ENCODE results near the gene SARS1.

The SARS1 gene

GRCh38 chr1:109251277-109252166, 37.8 kb downstream of the SARS1 start:
- Histone ChIP-seq H3K27me3 (ENCODE audit: low read length) (no peaks in the 10 kb centered on the region), H3K9ac (ENCODE audit: low read length) (no peak overlapping the region), H3K36me3 (ENCODE audit: low read length) (no peaks in the 10 kb centered on the region), H3K27ac (ENCODE audit: low read depth, low read length) (no peak overlapping the region), H3K9me3 (ENCODE audit: insufficient read depth, low read length) (no peaks in the 10 kb centered on the region), H3F3A (ENCODE audit: insufficient read depth) (no peaks in the 10 kb centered on the region), H3K79me2 (ENCODE audit: insufficient read depth, low read length) (no peaks in the 10 kb centered on the region), H3K9me2 (replicated peaks; ENCODE audit: insufficient read depth, low read length) (no peaks in the 10 kb centered on the region), H3K4me3 (ENCODE audit: insufficient read depth, low read length, poor library complexity, severe bottlenecking) (no peak overlapping the region), H3K4me2 (ENCODE audit: low read depth, low read length, poor library complexity, severe bottlenecking) (no peak overlapping the region), H4K20me1 (ENCODE audit: low read depth, low read length) (no peaks in the 10 kb centered on the region), H2AFZ (ENCODE audit: low read depth, low read length, severe bottlenecking) (no peak overlapping the region)
- TF ChIP-seq CTCF (IDR thresholded peaks at IDR 0.05; ENCODE audit: insufficient read depth, low read length, poor library complexity, severe bottlenecking) (no peak), EZH2phosphoT487 (conservative IDR thresholded peaks at IDR 0.05; ENCODE audit: low read length) (no peak)

- no peaks in the 10 kb centered on the region for H3K9me2 ChIP-seq (replicated peaks; ENCODE audit: insufficient read depth, low read length)
- H3K9ac ChIP-seq (ENCODE audit: low read length) = no peak overlapping the region
- H4K20me1 ChIP-seq (ENCODE audit: low read depth, low read length) = no peaks in the 10 kb centered on the region
- no peaks in the 10 kb centered on the region for H3K36me3 ChIP-seq (ENCODE audit: low read length)
- no peaks in the 10 kb centered on the region for H3K27me3 ChIP-seq (ENCODE audit: low read length)
- no peak overlapping the region for H2AFZ ChIP-seq (ENCODE audit: low read depth, low read length, severe bottlenecking)
- no peaks in the 10 kb centered on the region for H3K79me2 ChIP-seq (ENCODE audit: insufficient read depth, low read length)
- H3K9me3 ChIP-seq (ENCODE audit: insufficient read depth, low read length) = no peaks in the 10 kb centered on the region
- H3K4me3 ChIP-seq (ENCODE audit: insufficient read depth, low read length, poor library complexity, severe bottlenecking) = no peak overlapping the region
- no peak overlapping the region for H3K4me2 ChIP-seq (ENCODE audit: low read depth, low read length, poor library complexity, severe bottlenecking)
- H3F3A ChIP-seq (ENCODE audit: insufficient read depth) = no peaks in the 10 kb centered on the region
- no peak for TF ChIP-seq CTCF (IDR thresholded peaks at IDR 0.05; ENCODE audit: insufficient read depth, low read length, poor library complexity, severe bottlenecking)
- TF ChIP-seq EZH2phosphoT487 (conservative IDR thresholded peaks at IDR 0.05; ENCODE audit: low read length) = no peak
- H3K27ac ChIP-seq (ENCODE audit: low read depth, low read length) = no peak overlapping the region
These were observed 38.6 kb downstream of the SARS1 start for GRCh38 chr1:109252167-109252892.

GRCh38 chr1:109252893-109253802, 39.4 kb downstream of the SARS1 start:
- Histone ChIP-seq H3K4me3 (ENCODE audit: insufficient read depth, low read length, poor library complexity, severe bottlenecking) (no peak overlapping the region), H3K36me3 (ENCODE audit: low read length) (no peaks in the 10 kb centered on the region), H2AFZ (ENCODE audit: low read depth, low read length, severe bottlenecking) (peak overlapping the region; percentile 23), H3F3A (ENCODE audit: insufficient read depth) (no peaks in the 10 kb centered on the region), H3K27me3 (ENCODE audit: low read length) (no peaks in the 10 kb centered on the region), H3K9ac (ENCODE audit: low read length) (peak overlapping the region; percentile 42; the same call in 1 of the 2 replicates), H4K20me1 (ENCODE audit: low read depth, low read length) (no peaks in the 10 kb centered on the region), H3K4me2 (ENCODE audit: low read depth, low read length, poor library complexity, severe bottlenecking) (peak overlapping the region; percentile 38), H3K9me3 (ENCODE audit: insufficient read depth, low read length) (no peaks in the 10 kb centered on the region), H3K9me2 (replicated peaks; ENCODE audit: insufficient read depth, low read length) (no peaks in the 10 kb centered on the region), H3K27ac (ENCODE audit: low read depth, low read length) (no peak overlapping the region), H3K79me2 (ENCODE audit: insufficient read depth, low read length) (no peaks in the 10 kb centered on the region)
- no peak for TF ChIP-seq EZH2phosphoT487 (conservative IDR thresholded peaks at IDR 0.05; ENCODE audit: low read length)
- TF ChIP-seq CTCF (IDR thresholded peaks at IDR 0.05; ENCODE audit: insufficient read depth, low read length, poor library complexity, severe bottlenecking) = no peak

Data from SU-DHL-6 (cell line).